ENCODE results near the gene MAP4K4. TPM values are rescaled to one million over a fixed set of nuclear protein-coding genes. Genes with fewer than 3 reads are reported as not detected.

The MAP4K4 gene
- total RNA-seq, 2 experiments from 2014 or later: 92.8 to 94.0 TPM

DNA sequence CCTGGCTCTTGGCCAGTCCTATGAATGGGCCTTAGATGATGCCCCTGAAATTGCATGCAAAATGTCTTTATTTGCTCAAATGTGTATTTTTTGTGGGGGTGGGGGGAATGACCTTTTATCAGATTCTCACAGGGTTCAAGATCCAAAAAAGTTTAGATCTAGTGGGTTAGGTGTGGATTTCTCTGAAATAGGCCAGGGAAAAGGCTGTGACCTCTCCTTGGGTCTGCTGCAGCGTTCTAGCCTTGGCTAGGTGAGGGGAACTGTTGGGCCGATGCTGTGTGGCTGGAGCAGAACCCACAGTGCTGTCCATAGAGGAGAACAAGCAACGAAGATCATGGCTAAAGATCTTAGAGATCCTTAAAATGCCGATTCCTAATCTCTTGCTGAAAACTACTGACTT lies 163.9 kb downstream of the MAP4K4 start:
- ATAC-seq (ENCODE audit: poor library complexity) (no peak), DNase-seq (no peak)
- Mint-ChIP-seq H3K4me3 (no peak overlapping the region), H3K27ac (peak overlapping the region; percentile 72), H3K36me3 (ENCODE audit: low read depth) (peaks cover 93% of the 10 kb centered on the region), H3K9me3 (no peaks in the 10 kb centered on the region), H3K27me3 (no peaks in the 10 kb centered on the region), H3K4me1 (ENCODE audit: low read depth) (peaks cover 7% of the 10 kb centered on the region)
- peaks cover 95% of the 10 kb centered on the region for H3K36me3 ChIP-seq (ENCODE audit: insufficient read depth, low read length)
- ChIA-PET CTCF (no interaction called here), POLR2A (no interaction called here)
- no peak overlapping the region for H3K4me3 ChIP-seq (ENCODE audit: low read length)
- intact Hi-C loops (cut with DNase I, micrococcal nuclease): no loop called here
- H3K27me3 ChIP-seq (ENCODE audit: control insufficient read depth in 1 of 2, insufficient read depth in 2 of 2, low read length in 2 of 2): no peaks in the 10 kb centered on the region
- H3K4me1 ChIP-seq (ENCODE audit: insufficient read depth, low read length): no peaks in the 10 kb centered on the region
- TF ChIP-seq, protein P1, sequence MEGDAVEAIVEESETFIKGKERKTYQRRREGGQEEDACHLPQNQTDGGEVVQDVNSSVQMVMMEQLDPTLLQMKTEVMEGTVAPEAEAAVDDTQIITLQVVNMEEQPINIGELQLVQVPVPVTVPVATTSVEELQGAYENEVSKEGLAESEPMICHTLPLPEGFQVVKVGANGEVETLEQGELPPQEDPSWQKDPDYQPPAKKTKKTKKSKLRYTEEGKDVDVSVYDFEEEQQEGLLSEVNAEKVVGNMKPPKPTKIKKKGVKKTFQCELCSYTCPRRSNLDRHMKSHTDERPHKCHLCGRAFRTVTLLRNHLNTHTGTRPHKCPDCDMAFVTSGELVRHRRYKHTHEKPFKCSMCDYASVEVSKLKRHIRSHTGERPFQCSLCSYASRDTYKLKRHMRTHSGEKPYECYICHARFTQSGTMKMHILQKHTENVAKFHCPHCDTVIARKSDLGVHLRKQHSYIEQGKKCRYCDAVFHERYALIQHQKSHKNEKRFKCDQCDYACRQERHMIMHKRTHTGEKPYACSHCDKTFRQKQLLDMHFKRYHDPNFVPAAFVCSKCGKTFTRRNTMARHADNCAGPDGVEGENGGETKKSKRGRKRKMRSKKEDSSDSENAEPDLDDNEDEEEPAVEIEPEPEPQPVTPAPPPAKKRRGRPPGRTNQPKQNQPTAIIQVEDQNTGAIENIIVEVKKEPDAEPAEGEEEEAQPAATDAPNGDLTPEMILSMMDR (IDR thresholded peaks at IDR 0.05): no peak
- no peak overlapping the region for H3K27ac ChIP-seq (ENCODE audit: low read depth in 1 of 2, low read length in 2 of 2)
- no peaks in the 10 kb centered on the region for H3K9me3 ChIP-seq (ENCODE audit: control insufficient read depth in 1 of 2, insufficient read depth in 1 of 2, low read length in 2 of 2)

DNA sequence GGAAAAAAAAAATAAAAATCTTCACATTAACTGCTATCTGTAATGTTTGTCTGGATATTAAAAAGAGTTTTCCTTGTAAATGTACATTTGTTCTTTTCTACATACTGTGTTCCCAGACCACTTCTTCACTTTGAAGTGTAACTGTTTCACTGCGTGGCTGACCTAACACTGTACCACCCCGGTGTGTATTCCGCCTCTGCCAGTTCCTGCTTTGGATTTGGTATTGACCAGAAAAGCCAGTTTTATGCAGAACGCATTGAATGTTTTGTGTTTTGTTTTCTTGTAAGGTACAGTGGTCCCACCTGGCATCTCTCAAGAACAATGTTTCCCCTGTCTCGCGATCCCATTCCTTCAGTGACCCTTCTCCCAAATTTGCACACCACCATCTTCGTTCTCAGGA lies 166.0 kb downstream of the MAP4K4 start:
- no peak overlapping the region for H3K27ac ChIP-seq (ENCODE audit: low read depth in 1 of 2, low read length in 2 of 2)
- H3K36me3 ChIP-seq (ENCODE audit: insufficient read depth, low read length): peaks cover 95% of the 10 kb centered on the region
- intact Hi-C loops (cut with DNase I, micrococcal nuclease): no loop called here
- no peak overlapping the region for H3K27ac Mint-ChIP-seq
- POLR2A ChIA-PET: no interaction called here
- H3K27me3 Mint-ChIP-seq: no peaks in the 10 kb centered on the region
- no peaks in the 10 kb centered on the region for H3K9me3 ChIP-seq (ENCODE audit: control insufficient read depth in 1 of 2, insufficient read depth in 1 of 2, low read length in 2 of 2)
- no peak for ATAC-seq (ENCODE audit: poor library complexity)
- H3K4me3 ChIP-seq (ENCODE audit: low read length): no peak overlapping the region
- TF ChIP-seq, protein P1 (IDR thresholded peaks at IDR 0.05): no peak
- H3K9me3 Mint-ChIP-seq: no peaks in the 10 kb centered on the region
- peaks cover 7% of the 10 kb centered on the region for H3K4me1 Mint-ChIP-seq (ENCODE audit: low read depth)
- DNase-seq: no peak
- CTCF ChIA-PET: no interaction called here
- H3K27me3 ChIP-seq (ENCODE audit: control insufficient read depth in 1 of 2, insufficient read depth in 2 of 2, low read length in 2 of 2): no peaks in the 10 kb centered on the region
- no peaks in the 10 kb centered on the region for H3K4me1 ChIP-seq (ENCODE audit: insufficient read depth, low read length)
- H3K36me3 Mint-ChIP-seq (ENCODE audit: low read depth): peaks cover 93% of the 10 kb centered on the region
- H3K4me3 Mint-ChIP-seq: no peak overlapping the region

DNA sequence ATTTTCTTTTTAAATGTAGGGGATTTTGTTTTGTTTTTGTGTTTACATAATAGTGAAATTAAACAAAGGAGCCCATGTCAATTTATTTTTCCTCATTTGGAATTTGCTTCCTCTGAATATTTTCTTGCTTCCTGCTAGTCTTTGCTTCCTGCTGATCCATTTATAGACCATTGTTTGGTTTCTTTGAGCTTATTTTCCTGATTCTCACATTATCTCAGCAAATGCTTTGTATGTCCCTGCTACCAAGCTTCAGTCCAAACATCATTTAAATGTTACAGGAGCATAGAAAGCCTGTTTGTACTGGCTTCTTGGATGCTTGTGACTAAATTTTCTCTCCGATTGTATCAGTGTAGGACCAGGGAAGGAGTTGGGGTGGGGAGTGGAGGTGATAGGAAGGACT lies 166.9 kb downstream of the MAP4K4 start:
- Histone ChIP-seq H3K27ac (ENCODE audit: low read depth in 1 of 2, low read length in 2 of 2) (no peak overlapping the region), H3K27me3 (ENCODE audit: control insufficient read depth in 1 of 2, insufficient read depth in 2 of 2, low read length in 2 of 2) (no peaks in the 10 kb centered on the region), H3K9me3 (ENCODE audit: control insufficient read depth in 1 of 2, insufficient read depth in 1 of 2, low read length in 2 of 2) (no peaks in the 10 kb centered on the region), H3K4me1 (ENCODE audit: insufficient read depth, low read length) (no peaks in the 10 kb centered on the region), H3K36me3 (ENCODE audit: insufficient read depth, low read length) (peaks cover 93% of the 10 kb centered on the region), H3K4me3 (ENCODE audit: low read length) (no peak overlapping the region)
- Mint-ChIP-seq H3K27ac (no peak overlapping the region), H3K36me3 (ENCODE audit: low read depth) (peaks cover 93% of the 10 kb centered on the region), H3K27me3 (no peaks in the 10 kb centered on the region), H3K4me3 (no peak overlapping the region), H3K4me1 (ENCODE audit: low read depth) (peaks cover 7% of the 10 kb centered on the region), H3K9me3 (no peaks in the 10 kb centered on the region)
- ATAC-seq (ENCODE audit: poor library complexity) (no peak), DNase-seq (no peak)
- CTCF ChIA-PET: interaction anchor here (1.3 kb wide), 1 partner anchor 12 kb away, joined by 3 read pairs; no protein-coding TSS in a partner anchor
- TF ChIP-seq, protein P1 (IDR thresholded peaks at IDR 0.05): no peak
- intact Hi-C loops (cut with DNase I, micrococcal nuclease): no loop called here
- POLR2A ChIA-PET: no interaction called here

Data from CD4-positive, alpha-beta T cell (primary cell).